Fibroblast of lung (primary cell): Measurements from ENCODE around the gene TCIRG1. TPM values are rescaled to one million over a fixed set of nuclear protein-coding genes. Genes with fewer than 3 reads are reported as not detected.

Source experiments
- DNase-seq, 2 donors: peaks; one replicate each; pipeline versions ENCODE4 v3.0.0 to v3.0.0-alpha.2; 2010; ENCODE audit warnings: low read depth in 2 of 2
- H2AFZ ChIP-seq: 2 replicates; pipeline ENCODE4 v1.5.1; 2012; ENCODE audit warnings: low read length, control low read depth, inconsistent platforms
- H3K27ac ChIP-seq: 2 replicates; pipeline ENCODE4 v1.5.1; 2011; ENCODE audit warnings: low read length, control low read depth; ENCODE audit not compliant: insufficient read depth
- H3K27me3 ChIP-seq: 2 replicates; pipeline ENCODE4 v1.5.1; 2011; ENCODE audit warnings: mild to moderate bottlenecking, low read length; ENCODE audit not compliant: control insufficient read depth, insufficient read depth
- H3K36me3 ChIP-seq: 2 replicates; pipeline ENCODE4 v1.5.1; 2011; ENCODE audit warnings: low read length; ENCODE audit not compliant: control insufficient read depth, insufficient read depth
- H3K4me1 ChIP-seq: 2 replicates; pipeline ENCODE4 v1.5.1; 2011; ENCODE audit warnings: low read length; ENCODE audit not compliant: control insufficient read depth, insufficient read depth; ENCODE audit errors: extremely low read depth
- H3K4me2 ChIP-seq: 2 replicates; pipeline ENCODE4 v1.5.1; 2011; ENCODE audit warnings: low read length, control low read depth; ENCODE audit not compliant: insufficient read depth; ENCODE audit errors: extremely low read depth
- H3K4me3 ChIP-seq, 4 experiments: fragments of 200-600 bp in 1 of 4; sonication (generic) in 1 of 4; replicated peaks in 1 of 4; 2 replicates each; pipeline ENCODE4 v1.5.1; 2011 to 2016; ENCODE audit warnings: low read length in 4 of 4, low read depth in 3 of 4, mild to moderate bottlenecking in 3 of 4, control low read depth in 2 of 4, inconsistent platforms in 1 of 4, mixed read lengths in 1 of 4; ENCODE audit not compliant: insufficient read depth in 1 of 4; ENCODE audit errors: control extremely low read depth in 1 of 4
- H3K79me2 ChIP-seq: 2 replicates; pipeline ENCODE4 v1.5.1; 2012; ENCODE audit warnings: mild to moderate bottlenecking, low read length, inconsistent platforms; ENCODE audit not compliant: control insufficient read depth, insufficient read depth
- H3K9ac ChIP-seq: 2 replicates; pipeline ENCODE4 v1.5.1; 2011; ENCODE audit warnings: mild to moderate bottlenecking, low read length, control low read depth; ENCODE audit not compliant: insufficient read depth
- H3K9me3 ChIP-seq: 2 replicates; pipeline ENCODE4 v1.5.1; 2012; ENCODE audit warnings: low read depth, low read length; ENCODE audit not compliant: control insufficient read depth, insufficient read depth
- H4K20me1 ChIP-seq: 2 replicates; pipeline ENCODE4 v1.5.1; 2011; ENCODE audit warnings: low read length; ENCODE audit not compliant: control insufficient read depth, insufficient read depth; ENCODE audit errors: extremely low read depth
- EZH2 ChIP-seq: IDR thresholded peaks from 2 replicates; pipeline ENCODE4 v1.5.1; 2012; ENCODE audit warnings: low read length, control low read depth, mild to moderate bottlenecking; ENCODE audit errors: missing control alignments
- polyA plus RNA-seq, 2 donors: library from polyadenylated mRNA; depleted of rRNA in 1 of 2; stranded (reverse) in 1 of 2; unstranded in 1 of 2; fragments of >200 nt; gene quantifications; 2 replicates each; pipeline ENCODE4 v1.2.1, GENCODE V29; 2011 to 2012; ENCODE audit warnings: missing spikeins in 1 of 2
- total RNA-seq: library from RNA; depleted of rRNA; stranded (reverse); fragments of >200 nt; gene quantifications from 2 replicates; pipeline ENCODE4 v1.2.1, GENCODE V29; 2014
- TF ChIP-seq, protein P1 (sequence below), 2 donors: IDR thresholded peaks in 1 of 2; conservative IDR thresholded peaks in 1 of 2; 1 replicate in 1 of 2; 2 replicates in 1 of 2; pipeline ENCODE4 v1.5.1; 2011 to 2012; ENCODE audit warnings: low read length in 2 of 2, control low read depth in 1 of 2, inconsistent platforms in 1 of 2, low read depth in 1 of 2, mild to moderate bottlenecking in 1 of 2

TCIRG1 gene
- total and polyA plus RNA-seq, 2 donors (not counting 1 experiment from before 2014, with no cell fraction given), result 26.7 to 46.2 TPM

DNA sequence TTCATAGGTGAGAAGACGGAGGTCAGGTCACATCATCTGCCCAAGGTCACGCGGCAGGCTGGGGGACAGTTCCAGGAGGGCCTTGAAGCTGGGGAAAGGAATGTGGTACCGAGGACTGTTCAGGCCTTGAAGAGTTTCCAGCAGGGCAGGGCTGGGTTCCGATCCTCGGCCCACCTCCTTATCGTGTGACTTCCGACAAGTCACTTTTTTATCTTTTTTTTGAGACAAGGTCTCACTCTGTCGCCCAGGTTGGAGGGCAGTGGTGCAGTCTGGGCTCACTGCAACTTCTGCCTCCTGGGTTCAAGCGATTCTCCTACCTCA is 7.7 kb upstream of the TCIRG1 start:
- no peak for TF ChIP-seq EZH2
- TF ChIP-seq, protein P1, sequence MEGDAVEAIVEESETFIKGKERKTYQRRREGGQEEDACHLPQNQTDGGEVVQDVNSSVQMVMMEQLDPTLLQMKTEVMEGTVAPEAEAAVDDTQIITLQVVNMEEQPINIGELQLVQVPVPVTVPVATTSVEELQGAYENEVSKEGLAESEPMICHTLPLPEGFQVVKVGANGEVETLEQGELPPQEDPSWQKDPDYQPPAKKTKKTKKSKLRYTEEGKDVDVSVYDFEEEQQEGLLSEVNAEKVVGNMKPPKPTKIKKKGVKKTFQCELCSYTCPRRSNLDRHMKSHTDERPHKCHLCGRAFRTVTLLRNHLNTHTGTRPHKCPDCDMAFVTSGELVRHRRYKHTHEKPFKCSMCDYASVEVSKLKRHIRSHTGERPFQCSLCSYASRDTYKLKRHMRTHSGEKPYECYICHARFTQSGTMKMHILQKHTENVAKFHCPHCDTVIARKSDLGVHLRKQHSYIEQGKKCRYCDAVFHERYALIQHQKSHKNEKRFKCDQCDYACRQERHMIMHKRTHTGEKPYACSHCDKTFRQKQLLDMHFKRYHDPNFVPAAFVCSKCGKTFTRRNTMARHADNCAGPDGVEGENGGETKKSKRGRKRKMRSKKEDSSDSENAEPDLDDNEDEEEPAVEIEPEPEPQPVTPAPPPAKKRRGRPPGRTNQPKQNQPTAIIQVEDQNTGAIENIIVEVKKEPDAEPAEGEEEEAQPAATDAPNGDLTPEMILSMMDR (conservative IDR thresholded peaks at IDR 0.05 in 1 of 2, IDR thresholded peaks at IDR 0.05 in 1 of 2; ENCODE audit: low read depth in 1 of 2, low read length in 2 of 2), result no peak
- Histone ChIP-seq H4K20me1 (no peaks in the 10 kb centered on the region), H3K4me2 (peak overlapping the region; percentile 97), H3K4me3 (peak overlapping the region; percentile 70 to 98 (median 92)), H3K9ac (peak overlapping the region; percentile 83), H3K4me1 (peaks cover 12% of the 10 kb centered on the region), H3K9me3 (no peaks in the 10 kb centered on the region), H3K79me2 (peaks cover 15% of the 10 kb centered on the region), H3K27me3 (no peaks in the 10 kb centered on the region), H3K27ac (peak overlapping the region; percentile 82), H3K36me3 (peaks cover 7% of the 10 kb centered on the region), H2AFZ (peak overlapping the region; percentile 94)
- DNase-seq, result peak in 1 of 2 donors; percentile 29

DNA sequence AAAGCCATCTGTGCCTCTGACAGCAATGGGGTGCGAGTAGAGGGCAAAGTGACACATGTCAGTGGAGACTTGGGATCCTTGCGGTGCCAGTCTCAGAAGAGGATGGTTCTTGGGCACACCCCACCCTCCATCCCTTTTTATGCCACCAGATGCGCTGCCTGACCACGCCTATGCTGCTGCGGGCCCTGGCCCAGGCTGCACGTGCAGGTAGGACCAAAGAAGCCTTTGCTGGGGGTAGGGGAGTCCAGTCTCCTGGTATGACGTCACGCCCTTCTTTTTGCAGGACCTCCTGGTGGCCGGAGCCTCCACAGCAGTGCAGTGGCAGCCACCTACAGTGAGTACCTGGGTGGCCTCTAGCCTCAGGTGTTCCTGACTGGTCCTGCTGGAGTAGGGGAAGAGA is 6.8 kb upstream of the TCIRG1 start:
- Histone ChIP-seq H3K79me2 (peaks cover 15% of the 10 kb centered on the region), H3K27ac (no peak overlapping the region)
- no peak for DNase-seq

DNA sequence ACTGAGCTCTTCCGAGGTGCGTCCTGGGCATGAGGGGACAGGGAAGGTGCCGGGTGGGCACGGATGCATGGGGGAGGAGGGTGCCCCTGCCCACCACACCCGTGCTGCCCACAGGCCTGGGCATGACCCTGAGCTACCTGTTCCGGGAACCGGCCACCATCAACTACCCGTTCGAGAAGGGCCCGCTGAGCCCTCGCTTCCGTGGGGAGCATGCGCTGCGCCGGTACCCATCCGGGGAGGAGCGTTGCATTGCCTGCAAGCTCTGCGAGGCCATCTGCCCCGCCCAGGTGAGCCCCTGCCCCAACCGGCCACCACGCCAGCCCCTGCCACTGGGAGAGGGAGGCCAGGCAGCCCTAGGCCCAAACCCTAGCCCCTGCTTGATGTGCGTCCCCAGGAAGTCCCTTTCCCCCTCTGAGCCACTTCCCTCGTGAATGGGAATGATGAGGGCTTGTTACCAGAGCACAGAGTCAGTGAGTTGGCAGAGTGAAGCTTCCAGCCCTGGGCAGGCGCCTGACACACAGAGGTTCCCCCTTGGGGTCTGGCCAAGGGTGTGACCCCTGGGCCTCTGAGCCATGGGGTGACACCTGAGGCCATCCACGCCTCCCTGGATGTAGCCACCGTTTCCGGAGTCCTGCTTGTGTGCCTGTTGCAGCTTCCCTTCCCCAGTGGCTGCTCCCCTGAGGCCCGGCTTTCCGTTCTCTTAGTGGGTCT is 5.7 kb upstream of the TCIRG1 start:
- H3K4me2 ChIP-seq, result no peak overlapping the region
- peaks cover 8% of the 10 kb centered on the region for H3K36me3 ChIP-seq
- H3K4me3 ChIP-seq, result no peak overlapping the region
- no peak for DNase-seq
- no peak overlapping the region for H3K9ac ChIP-seq
- TF ChIP-seq, protein P1 (conservative IDR thresholded peaks at IDR 0.05 in 1 of 2, IDR thresholded peaks at IDR 0.05 in 1 of 2; ENCODE audit: low read depth in 1 of 2, low read length in 2 of 2), result no peak
- no peak for TF ChIP-seq EZH2
- H3K4me1 ChIP-seq, result peaks cover 8% of the 10 kb centered on the region
- no peaks in the 10 kb centered on the region for H3K9me3 ChIP-seq
- H3K27me3 ChIP-seq, result no peaks in the 10 kb centered on the region
- no peak overlapping the region for H2AFZ ChIP-seq
- H3K27ac ChIP-seq, result no peak overlapping the region
- H4K20me1 ChIP-seq, result no peaks in the 10 kb centered on the region
- H3K79me2 ChIP-seq, result peaks cover 15% of the 10 kb centered on the region

More for the DNA sequence above, 6.8 kb upstream of the TCIRG1 start:
- H3K9me3 ChIP-seq, result no peaks in the 10 kb centered on the region
- peaks cover 12% of the 10 kb centered on the region for H3K4me1 ChIP-seq
- no peaks in the 10 kb centered on the region for H3K27me3 ChIP-seq
- no peak overlapping the region for H2AFZ ChIP-seq
- peaks cover 12% of the 10 kb centered on the region for H3K36me3 ChIP-seq
- no peak overlapping the region for H3K9ac ChIP-seq
- peak overlapping the region in 1 of 4 experiments; percentile 89 for H3K4me3 ChIP-seq
- H4K20me1 ChIP-seq, result no peaks in the 10 kb centered on the region
- H3K4me2 ChIP-seq, result peak overlapping the region; percentile 97
- TF ChIP-seq, protein P1 (conservative IDR thresholded peaks at IDR 0.05 in 1 of 2, IDR thresholded peaks at IDR 0.05 in 1 of 2; ENCODE audit: low read depth in 1 of 2, low read length in 2 of 2), result no peak
- TF ChIP-seq EZH2, result no peak
